ENCODE results near the gene WDR62.
A peak's percentile ranks its signal among the peaks of the same experiment; 100 is the strongest.

WDR62 gene

DNA sequence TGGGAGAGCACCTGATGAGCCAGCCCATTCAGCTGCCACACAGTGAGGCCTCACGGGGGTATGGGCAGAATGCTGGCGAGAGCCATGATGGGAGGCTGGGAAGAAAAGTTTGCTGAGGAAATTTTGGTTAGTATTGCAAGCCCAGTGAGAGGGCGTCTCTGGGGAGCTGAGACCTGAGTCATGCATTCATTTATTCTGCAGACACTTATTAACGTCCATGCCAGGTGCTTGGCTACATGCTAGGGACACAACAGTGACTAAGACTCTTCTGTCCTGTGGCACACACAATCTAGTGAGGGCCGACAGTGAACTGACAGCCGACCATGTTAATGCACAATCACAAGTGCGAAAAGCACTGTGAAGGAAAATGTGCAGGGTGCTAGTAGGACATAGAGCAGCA lies 27.2 kb downstream of the WDR62 start:
- DNase-seq, result peak; percentile 0

DNA sequence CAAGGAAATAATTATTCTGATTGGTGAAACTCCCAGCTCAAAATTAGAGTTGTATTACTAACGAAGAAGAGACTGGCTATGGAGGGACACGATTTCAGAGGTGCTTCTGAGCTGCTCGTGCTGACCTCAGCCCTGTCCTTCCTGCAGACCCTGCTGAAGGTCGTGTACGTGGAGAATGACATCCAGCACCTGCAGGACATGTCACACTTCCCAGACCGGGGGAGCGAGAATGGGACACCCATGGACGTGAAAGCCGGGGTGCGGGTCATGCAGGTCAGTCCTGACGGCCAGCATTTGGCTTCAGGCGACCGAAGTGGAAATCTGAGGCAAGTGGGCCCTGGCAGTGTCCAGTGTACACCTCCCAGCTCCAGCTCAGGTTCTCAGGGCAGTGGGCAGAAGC lies 28.2 kb downstream of the WDR62 start:
- no peak for DNase-seq

DNA sequence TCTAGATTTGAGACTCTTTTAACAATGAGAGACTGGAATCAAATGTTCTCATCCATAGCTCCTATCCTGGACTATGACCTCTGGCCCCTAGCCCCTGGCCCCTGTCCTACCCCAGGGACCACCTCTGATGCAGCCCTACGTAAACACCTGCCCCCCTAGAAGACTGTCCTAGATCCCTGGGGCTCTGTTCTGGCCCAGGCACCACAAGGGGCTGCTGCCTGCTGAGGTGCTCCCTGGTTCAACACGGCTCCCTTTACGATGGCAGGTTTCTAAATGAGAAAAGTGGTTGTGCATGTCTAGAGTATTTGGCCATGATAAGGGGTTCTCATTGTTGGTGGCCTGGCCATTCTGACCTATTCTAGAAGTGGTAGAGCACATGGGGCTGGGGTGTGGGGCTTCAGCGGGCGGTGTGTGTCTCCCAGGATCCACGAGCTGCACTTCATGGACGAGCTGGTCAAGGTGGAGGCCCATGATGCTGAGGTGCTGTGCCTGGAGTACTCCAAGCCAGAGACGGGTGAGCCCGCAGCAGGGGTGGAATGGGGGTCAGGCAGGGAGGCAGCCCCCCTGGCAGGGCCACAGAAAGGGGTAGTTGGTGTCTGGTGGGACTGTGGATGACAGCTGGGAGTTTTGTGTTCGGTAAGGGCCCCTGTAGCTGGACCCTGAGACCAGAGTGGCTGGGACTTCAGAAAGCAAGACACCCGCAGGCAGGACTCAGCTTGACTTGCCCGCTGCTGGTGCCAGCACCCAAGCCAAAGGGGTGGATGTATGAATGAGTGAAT lies 29.7 kb downstream of the WDR62 start:
- no peak for DNase-seq

DNA sequence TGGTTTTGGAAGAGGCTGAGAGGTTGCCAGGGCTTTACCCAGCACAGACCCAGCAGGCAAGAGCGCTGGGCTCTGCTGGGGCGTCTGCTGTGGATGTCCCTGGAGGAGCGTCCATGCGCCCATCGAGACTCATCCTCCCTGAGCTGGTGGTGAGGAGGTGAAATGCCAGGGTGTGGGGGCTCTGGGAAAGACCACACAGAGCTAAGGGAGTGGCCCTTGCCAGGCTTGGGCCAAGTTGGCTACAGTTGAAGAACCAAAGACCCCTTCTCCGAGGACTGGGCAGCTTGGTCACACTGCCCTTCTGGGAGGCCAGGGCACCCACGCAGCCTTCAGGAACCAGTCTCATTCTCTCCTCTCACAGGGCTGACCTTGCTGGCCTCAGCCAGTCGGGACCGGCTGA lies 31.6 kb downstream of the WDR62 start:
- no peak for DNase-seq

DNA sequence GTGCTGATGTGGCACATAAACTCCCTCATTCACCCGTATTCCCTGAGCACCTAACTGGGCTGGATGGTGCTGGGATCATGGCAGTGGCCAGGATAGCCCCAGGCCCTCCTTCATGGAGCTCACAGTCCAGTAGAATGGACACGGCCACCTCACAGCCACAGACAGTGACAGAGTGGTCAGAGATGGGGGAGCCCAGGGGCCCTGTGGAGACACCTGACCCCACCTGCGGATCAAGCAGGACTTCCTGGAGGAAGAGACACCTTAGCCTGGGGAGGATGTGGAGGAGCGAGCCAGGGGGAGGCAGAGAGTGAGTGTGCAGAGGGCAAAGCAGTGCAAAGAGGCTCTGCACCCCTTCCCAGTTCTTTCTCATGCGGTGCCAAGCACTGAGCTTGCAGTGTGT lies 35.1 kb downstream of the WDR62 start:
- no peak for DNase-seq

DNA sequence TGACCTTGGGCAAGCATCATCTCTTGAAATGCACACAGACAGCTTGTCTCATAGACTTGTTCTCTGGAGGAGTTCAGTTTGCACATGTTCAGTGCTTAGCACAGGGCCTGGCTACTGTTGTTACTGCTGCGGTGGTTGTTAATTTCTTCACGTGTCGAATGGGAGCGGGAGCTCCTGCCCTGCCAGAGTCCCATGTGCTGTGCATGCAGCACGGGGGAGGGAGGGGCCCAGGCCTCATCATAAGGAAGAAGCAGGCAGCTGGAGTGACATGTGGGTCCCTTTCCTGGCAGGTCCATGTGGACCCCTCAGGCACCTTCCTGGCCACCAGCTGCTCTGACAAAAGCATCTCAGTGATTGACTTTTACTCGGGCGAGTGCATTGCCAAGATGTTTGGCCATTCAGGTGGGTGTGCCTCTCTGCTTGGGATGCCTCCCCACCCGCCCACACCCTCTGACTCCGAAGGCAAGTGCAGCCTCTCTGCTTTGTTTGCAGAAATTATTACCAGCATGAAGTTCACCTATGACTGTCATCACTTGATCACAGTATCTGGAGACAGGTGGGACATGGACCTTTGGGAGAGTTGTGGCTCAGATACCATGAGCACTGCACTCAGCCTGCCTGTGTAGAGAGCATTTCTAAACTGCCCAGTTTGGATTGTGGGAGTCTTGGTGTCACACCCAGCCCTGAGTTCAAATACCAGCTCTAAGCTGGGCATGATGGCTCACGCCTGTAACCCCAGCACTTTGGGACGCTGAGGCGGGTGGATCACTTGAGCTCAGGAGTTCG lies 36.4 kb downstream of the WDR62 start:
- DNase-seq, result no peak

DNA sequence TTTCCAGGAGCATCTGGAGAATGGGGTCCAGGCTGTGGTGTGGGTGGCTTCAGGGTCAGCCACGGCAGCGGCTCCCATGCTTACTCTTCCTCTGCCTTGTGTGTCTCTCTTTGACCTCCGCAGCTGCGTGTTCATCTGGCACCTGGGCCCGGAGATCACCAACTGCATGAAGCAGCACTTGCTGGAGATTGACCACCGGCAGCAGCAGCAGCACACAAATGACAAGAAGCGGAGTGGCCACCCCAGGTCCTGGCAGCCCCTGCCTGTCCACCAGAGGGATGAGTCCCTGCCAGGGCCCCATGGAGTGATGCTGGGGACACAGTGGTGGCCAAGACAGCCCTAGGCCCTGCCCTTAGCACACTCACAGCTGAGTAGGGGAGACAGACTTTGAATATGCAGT lies 37.9 kb downstream of the WDR62 start:
- DNase-seq, result no peak

DNA sequence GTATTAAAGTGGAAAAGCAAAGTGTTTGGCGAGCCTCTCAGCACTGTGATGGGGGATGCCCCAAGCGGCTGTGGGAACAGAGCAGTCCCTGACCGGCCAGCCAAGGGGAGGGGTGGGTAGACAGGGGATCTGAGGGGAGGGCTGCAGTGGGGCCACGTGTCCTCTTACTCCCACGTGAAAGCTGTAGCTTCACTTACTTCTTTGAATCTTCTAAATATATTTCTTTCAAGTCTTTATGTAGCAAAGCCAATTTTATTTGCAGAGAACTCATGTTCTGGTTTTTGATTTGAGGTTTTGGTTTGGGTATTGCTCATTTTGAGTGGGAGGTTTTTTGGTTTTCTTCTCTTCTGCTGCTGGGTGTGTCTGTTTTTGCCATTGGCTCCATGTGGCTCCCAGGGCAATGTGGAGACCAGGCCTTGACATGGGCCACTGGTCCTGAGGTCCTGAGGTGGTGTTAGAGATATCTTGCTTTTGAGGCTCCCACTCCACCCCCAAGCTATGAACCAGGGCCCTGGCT lies 38.5 kb downstream of the WDR62 start:
- no peak for DNase-seq

DNA sequence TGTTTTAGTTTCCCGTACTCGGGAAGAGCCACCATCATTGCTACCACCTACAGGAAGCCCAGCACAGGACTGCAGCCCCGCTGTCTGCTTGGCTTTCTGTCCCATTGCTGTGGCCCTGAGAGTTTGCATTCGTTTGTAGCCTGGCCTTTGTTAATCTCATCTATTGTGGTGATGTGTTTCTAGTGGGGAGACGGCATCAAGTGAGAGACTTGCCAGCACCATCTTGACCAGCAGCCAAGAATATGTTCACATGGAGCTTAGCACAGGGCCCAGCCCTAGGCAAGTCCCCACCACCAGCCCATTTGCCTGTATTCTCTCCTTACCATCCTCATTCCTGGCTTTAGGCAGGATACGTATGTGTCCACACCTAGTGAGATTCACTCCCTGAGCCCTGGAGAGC lies 39.0 kb downstream of the WDR62 start:
- DNase-seq, result no peak

DNA sequence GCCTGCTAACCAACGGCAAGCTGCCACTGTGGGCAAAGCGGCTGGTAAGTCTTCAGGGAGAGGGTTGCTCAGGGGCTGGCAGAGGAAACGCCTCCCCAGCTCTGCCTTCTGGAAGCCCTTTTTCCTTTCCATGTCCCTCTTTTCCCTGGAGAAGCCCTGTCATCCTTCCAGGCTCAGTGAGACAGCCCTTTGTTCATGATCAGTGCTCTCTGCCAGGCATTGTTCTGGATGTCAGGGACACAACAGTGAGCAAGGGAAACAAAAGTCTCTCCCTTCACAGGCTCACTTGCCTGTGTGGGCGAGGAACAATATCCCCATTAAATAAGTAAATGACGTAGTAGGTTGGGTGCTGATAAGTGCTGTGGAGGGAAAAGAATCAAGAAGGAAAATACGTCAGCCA lies 42.3 kb downstream of the WDR62 start:
- no peak for DNase-seq

DNA sequence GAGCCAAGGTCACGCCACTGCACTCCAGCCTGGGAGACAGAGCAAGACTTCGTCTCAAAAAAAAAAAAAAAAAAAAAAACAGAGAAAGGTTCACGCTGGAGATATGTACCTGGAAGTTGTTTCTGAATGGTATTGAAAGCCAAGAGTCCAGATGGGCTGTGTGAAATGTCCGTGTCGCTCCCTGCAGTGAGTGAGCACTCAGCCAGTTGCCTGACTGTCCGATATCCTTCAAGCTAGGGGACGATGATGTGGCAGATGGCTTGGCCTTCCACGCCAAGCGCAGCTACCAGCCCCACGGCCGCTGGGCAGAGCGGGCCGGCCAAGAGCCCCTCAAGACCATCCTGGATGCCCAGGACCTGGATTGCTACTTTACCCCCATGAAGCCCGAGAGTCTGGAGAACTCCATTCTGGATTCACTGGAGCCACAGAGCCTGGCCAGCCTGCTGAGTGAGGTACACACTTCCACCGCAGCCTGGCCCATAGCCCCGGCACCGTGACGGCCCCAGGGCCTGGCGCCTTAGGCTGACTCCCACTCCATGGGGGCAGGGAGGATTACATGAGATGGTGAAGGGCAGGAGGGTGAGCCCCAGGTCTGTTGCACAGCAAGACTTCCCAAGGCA lies 44.6 kb downstream of the WDR62 start:
- DNase-seq, result no peak

DNA sequence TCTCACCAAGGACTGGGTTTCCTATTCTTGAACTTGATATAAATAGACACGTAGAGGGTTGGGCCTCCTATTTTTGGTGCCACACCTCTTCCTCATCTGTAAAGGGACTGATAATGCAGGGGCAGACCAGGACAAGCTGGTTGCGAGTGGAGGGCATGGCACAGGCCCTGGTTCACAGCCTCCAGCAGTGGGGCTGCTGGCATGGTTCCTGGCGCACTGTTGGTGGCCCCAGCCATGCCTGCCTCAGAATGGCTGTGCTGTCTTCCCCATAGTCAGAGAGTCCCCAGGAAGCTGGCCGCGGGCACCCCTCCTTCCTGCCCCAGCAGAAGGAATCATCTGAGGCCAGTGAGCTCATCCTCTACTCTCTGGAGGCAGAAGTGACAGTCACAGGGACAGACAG lies 45.8 kb downstream of the WDR62 start:
- DNase-seq, result no peak

DNA sequence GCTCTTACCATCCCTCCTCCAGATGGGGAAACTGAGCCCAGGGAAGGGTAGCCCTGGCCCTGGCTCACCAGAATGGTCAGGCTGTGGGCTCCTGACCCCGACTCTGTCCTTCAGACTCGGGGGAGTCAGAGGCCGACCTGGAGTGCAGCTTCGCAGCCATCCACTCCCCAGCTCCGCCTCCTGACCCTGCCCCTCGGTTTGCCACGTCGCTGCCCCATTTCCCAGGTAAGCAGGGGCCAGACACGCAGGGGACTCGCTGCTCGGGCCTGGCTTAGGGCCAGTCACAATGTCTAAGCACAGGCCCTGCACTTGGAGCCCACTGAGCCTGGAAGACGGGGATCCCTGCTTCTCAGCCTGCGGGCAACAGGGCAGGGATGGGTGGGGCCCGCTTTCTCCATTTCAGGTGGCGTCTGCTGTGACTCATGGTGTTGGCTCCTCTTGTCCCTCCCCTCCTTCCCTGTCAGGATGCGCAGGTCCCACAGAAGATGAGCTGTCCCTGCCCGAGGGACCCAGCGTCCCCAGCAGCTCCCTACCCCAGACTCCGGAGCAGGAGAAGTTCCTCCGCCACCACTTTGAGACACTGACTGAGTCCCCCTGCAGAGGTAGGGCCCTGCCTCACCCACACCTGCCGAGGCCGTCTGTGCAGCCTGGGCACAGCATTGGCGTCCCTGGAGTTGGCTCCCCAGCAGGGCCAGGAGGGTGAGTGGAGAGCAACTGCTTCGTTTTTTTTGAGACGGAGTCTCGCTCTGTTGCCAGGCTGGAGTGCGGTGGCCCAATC lies 47.0 kb downstream of the WDR62 start:
- DNase-seq, result no peak

DNA sequence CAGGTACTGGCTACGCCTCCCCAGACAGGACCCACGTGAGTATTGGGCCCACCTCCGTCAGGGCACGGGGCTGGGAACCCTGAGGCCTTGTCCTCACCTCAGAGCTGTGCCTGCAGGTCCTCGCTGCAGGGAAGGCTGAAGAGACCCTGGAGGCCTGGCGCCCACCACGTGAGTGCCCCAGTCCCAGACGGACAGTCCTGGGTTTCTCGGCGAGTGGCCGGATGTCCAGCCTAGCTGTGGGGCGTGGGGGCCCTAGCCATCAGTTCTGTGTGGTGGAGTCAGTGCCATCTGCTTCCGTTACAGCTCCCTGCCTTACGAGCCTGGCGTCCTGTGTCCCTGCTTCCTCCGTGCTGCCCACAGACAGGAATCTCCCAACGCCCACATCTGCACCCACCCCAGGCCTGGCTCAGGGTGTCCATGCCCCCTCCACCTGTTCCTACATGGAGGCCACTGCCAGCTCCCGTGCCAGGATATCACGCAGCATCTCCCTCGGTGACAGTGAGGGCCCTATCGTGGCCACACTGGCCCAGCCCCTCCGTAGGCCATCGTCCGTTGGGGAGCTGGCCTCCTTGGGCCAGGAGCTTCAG lies 48.4 kb downstream of the WDR62 start:
- no peak for DNase-seq

DNA sequence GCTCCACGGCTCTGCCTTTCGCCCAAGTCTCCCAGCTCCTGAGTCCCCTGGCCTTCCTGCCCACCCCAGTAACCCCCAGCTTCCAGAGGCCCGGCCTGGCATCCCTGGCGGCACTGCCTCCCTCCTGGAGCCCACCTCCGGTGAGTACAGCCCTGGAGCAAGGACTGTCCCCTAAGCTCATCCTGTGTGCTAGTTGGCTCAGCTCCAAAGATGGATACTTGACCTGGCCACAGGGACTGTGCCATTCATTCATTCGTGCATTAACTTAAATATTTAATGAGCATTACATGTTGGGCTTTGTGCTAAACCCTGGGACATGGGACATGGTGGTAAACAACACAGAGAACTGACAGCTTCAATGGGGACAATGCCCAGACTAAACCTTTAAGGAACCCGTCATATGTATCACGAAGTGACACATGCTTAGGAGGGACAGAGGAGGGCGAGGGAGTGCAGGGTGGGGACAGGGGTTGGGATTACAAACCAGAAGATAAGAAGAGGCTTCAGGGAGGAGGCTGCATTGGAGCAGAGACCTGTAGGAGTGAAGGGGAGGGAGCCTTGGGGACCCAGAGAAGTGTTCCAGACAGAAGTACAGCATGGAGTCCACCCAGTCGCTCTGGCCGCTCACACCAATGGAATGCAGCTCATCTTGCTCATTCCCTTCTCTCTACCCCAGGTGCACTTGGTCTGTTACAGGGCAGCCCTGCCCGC lies 49.3 kb downstream of the WDR62 start:
- no peak for DNase-seq

DNA sequence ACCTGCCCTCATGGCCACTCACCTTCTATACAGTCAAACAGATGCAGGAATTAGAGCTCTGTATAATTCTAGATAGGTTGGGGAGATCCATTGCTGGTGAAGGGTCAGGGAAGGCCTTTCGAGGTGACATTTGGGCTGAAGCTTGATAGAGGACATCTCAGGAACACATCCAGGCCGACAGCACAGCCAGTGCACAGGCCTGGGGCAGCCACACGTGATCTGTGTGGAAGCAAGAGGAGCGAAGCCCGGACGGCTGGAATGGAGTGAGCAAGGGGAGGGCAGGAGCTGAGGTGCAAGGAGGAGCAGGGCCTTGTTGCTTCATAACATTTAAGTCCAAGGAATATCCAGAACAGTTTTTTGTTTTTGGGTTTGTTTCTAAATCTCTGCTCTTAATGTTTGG lies 51.7 kb downstream of the WDR62 start:
- DNase-seq, result no peak

DNA sequence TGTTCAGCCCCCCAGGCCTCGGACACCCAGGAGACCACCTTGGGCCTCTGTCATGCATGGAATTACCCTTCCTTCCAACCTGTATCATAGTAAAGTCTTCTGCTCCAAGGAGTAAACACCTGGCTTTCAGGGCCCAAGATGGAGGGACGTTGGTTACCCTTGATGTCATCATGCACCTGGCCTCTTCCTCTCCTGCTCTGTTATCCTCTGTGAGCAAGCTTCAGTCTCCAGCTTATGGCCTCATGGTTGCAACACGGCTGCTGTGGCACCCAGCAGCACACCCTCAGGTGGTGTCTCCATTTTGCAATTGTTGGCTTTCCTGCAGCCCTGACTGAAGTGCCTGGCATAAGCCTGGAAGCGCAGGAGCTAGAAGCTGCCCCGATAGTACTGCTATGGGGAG lies 52.3 kb downstream of the WDR62 start:
- no peak for DNase-seq

DNA sequence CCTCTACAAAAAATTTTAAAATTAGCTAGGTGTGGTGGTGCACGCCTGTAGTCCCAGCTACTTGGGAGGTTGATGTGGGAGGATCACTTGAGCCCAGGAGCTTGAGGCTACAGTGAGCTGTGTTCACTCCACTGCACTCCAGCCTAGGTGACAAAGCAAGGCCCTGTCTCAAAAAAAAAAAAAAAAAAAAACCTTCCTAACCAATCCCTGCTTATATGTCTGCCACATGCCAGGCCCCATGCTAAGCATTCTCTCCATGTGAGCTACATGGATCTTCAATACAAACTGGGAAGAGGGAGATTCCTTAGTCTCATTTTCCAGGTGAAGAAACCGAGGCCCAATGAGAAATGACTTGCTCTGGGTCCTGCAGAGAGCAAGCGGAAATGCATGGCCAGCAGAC lies 54.0 kb downstream of the WDR62 start:
- DNase-seq, result no peak

DNA sequence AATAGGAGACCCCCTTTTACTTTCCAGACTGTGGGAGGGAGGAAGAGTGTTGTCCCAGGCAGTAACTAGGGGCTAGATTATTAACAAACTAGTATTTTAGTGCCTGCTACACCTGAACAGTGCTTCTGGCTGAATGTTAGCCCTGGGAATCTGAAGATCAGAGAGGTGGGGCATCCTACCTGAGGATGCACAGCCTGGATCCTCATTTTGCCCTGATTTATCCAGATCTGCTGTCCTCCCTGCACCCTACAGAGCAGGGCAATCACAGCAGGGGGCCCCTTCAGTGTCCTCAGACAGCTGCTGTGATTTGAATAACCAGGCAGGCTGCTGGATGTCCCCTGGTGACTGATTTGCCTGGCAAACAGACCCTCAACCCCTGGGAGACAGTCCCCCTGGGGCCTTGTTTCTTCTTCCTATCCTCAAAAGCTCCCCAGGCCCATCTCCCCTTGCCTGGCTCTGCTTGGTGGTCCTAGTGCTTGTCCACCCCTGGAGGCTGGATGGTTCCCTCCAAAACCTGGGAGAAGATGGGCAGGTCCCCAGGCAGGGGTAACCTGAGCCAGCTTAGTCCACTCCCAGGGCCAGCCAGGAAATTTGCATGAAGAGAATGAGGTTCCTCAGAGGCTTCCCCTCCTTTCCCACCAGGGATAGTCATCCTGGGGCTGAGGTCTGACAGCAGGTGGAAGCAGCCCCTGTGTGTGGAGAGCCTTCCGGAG lies 55.9 kb downstream of the WDR62 start, which contains the start of gene OVOL3:
Gene OVOL3, plus strand, starts transcription at position 657 of the 713 bp plus-strand sequence. CDS start 60 bp downstream, outside the sequence.
- no peak for DNase-seq

DNA sequence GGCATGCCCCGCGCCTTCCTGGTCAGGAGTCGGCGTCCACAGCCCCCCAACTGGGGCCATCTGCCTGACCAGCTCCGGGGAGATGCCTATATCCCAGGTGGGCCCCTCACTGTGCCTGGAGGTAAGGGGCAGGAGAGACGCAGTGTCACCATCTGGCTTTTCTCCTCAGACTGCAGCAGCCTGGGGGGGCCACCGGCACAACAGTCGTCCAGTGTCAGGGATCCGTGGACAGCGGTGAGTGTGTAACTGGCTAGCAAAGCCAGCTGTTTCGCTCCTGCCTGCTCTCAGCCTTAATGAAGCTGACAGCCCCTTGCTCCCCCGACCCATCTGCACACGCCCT lies 56.5 kb downstream of the WDR62 start:
- no peak for DNase-seq

DNA sequence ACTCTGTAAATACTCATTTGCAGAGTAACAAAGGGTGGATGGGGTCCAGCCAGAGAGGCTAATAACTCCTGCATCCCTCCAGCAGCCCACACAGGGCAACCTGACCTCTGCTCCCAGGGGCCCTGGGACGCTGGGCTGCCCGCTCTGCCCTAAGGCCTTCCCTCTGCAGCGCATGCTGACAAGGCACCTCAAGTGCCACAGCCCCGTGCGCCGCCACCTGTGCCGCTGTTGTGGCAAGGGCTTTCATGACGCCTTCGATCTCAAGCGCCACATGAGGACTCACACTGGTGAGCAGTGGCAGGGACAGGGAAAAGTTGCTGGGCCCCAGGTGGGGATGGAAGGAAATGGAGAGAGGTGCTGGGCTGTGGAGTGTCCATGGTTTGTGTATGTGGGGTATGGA lies 58.0 kb downstream of the WDR62 start:
- no peak for DNase-seq

Data from fibroblast of skin of scalp (primary cell).